ENCODE results near the gene SKI.
A peak's percentile ranks its signal among the peaks of the same experiment; 100 is the strongest.

SKI gene

DNA sequence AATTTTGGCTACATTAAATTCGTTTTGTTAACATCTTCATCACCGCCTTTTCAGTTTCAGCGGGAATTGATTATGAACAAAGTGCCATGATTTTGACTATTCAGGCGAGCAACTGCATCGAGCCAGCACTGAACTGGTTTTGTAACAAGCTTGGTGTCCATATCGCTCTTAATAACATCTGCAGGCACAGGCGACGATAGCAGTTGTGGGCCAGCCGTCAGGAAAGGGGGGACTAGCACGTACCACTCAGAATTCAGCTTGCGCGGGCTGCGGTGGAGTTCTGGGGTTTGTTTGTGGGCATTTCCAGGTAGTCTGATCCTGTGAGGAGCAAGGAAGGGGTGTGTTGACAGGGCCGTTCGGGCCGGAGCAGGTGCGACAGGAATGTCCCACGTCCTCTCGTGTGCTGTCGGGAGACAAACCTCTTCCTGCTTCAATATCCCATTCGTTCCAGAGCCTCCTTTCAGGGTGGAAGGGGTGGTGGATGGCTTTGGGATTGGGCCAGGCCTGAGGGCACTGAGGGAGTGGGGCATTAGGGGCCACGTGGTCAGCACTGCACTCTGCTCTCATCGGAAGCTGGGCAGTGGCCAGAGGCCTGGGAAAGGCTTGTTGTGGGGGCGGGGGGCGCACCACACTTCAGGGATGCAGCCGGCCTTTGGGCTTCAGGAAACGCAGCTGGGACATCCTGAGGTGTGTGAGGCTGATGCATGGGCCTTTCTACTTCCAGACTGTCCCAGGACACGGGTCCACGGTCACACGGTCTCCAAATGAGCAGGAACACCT is 39.1 kb downstream of the SKI start:
- DNase-seq: no peak

GRCh38 chr1:2267862-2268261 is 39.7 kb downstream of the SKI start:
- DNase-seq: no peak

DNA sequence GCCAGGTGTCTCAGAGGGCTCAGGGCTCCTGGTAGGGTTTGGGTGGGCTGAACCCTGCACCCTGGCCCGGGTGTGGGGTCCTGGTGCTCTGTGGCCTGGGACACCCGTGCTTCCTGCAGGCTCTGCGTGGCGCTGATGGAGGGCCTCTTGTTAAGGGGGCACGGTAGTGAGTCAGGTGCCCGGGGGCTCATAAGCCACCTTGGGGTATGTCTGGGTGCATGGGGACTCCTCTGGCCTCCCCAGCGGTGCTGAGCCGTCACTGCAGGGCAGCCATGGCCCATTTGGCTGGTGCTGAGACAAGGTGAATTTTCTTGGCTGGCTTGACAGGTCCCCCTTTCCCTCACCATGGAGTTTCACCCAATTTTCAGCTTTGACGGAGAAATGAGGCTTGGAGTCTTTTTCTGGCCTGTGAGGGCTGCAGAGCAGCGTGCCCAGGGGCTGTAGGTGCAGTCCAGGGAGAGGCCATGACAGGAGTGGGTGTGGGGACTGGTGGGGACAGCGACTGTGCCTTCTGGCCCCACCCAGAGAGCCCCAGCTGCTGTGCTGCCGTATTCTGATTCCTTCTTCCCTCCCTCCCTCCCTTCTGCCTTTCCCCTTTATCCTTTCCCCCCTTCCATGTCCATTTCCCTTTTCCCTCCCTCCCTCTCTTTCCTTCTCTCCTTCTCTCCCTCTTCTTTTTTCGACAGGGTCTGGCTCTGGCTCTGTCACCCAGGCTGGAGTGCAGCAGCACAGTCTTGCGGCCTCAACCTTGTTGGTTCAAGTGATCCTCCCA is 40.4 kb downstream of the SKI start:
- no peak for DNase-seq

DNA sequence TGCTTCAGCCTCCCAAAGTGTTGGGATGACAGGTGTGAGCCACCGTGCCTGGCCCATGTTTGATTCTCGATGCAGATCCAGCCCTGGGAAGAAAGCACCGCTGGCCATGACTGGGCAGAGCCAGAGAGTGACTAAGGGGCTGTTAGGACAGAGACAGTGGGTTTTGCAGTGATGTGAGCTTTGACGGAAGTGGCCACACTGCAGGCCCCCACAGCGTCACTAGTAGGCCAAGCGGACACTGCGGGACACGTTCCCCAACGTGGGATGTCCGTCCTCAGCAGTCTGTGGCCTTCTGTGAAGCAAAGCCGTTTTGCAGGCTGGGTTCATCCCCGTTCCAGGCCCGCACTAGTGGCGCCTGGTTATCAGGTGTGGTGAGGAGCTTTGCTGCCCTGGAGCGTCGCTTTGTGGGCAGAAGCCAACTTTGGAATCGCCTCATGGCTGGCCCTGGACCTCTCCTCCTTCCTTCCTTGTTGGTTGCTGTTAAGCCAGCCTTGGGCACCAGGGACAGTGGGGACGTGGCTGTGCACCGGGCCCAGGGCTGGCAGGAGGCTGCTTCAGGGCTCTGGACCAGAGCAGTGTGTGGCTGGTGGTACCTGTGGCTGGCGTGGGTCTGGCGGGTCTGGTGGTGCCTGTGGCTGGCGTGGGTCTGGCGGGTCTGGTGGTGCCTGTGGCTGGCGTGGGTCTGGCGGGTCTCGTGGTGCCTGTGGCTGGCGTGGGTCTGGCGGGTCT is 41.2 kb downstream of the SKI start:
- DNase-seq: no peak

- no peak for DNase-seq
These were observed 41.8 kb downstream of the SKI start for GRCh38 chr1:2269922-2270259.

DNA sequence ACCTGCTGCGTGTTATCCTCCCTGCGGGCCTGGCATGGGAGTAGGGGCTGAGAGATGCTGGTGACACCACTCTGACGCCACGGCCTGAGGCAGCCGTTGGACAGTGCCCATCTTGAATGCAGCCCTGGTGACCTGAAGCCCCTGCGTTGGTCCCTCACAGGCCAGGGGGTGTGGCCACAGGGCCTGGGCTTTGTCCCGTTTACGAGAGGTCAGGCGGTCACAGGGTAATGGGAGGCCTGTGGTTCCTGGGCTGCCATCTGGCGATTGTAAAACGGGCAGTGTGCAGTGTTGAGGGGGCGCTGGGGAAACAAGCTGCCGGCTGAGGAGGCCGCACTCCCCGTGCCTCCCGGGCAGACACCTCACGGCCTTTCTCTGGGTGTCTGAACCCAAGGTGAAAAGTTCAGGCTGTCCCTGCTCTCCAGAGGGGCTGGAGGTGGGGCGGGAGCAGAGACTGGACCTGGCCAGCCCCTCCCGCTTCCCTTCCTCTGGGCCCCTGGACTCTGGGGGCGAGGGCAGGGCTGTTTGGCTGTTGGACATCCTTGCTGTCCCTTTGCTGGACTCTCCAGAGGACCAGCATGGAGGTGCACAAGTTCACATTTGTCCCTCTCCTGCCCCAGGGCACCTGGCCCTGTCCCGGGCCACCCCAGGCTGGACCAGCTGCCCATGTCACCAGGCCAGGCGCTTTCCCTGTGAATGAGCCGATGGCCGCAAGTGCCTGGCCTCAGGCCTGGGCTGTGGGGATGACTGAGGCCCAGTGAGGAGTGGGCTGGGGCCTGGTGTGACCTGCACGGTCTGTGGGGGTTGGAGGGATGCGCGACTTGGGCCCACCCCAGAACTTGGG is 42.4 kb downstream of the SKI start:
- no peak for DNase-seq

- DNase-seq: no peak
These were observed 43.1 kb downstream of the SKI start for GRCh38 chr1:2271211-2271721.

- no peak for DNase-seq
These were observed 43.9 kb downstream of the SKI start for GRCh38 chr1:2271841-2272655.

- DNase-seq: no peak
These were observed 44.7 kb downstream of the SKI start for GRCh38 chr1:2272686-2273400.

DNA sequence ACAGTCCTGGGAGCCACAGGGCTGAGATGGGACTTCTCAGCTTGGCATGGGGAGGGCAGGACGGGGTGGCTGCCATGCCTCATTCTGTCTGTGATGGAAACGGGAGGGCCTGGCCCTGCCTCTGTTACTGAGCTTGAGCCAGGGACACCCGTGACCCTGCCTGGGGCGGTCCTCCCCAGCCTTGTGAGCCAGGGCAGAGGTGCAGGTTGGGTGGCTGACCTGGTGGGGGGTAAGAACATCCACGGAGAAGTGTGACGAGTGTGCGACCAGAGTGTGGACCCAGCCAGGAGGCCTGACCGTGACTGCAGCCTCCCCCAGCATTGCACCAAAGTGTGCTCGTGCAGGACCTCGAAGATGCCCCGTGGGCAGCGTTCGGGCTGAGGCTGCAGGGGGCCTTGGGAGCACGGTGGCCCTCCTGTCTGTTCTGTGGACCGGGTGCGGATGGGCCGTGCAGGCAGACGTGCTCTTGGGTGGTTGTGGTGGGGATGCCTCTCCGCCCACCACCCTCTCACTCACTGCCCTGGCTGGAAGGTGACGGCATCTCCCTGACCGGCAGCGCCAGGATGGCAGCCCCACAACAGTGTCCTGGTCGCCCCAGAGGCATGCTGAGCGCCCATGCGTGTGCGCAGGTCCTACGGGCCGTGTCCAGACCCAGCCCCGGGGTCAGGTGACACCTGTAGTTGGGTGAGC is 45.4 kb downstream of the SKI start:
- no peak for DNase-seq

DNA sequence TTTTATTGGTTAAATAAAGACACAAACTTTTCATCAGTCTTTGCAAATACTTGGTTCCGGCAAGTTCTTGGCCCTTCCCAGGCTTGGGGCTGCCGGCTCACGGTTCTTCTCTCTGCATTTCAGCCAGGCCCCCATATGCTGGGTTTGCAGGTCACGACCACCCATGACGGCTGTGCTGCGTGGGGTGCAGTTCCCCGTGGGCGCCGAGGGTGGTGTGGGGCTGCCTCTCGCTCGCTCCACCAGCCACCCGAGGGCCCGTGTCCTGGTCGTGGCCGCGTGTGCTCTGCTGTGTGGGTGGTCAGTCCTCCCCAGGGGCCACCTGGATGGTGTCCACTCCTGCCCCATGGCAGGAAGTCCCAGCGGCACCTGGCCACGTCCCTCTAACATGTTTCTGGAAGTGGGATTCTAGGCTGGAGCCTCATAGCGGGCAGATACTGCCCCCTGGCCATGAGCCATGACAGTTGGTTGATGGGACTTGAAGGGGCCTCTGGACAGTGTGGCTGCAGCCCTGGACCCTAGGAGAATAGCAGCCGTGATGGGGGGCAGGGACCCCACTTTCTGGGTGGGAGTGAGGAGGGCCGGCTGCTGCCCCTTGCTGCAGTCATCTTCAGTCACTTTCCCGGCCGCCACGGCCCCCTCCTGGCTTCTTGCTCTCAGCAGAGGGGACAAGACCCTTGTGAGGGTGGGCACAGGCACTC is 46.3 kb downstream of the SKI start:
- no peak for DNase-seq

DNA sequence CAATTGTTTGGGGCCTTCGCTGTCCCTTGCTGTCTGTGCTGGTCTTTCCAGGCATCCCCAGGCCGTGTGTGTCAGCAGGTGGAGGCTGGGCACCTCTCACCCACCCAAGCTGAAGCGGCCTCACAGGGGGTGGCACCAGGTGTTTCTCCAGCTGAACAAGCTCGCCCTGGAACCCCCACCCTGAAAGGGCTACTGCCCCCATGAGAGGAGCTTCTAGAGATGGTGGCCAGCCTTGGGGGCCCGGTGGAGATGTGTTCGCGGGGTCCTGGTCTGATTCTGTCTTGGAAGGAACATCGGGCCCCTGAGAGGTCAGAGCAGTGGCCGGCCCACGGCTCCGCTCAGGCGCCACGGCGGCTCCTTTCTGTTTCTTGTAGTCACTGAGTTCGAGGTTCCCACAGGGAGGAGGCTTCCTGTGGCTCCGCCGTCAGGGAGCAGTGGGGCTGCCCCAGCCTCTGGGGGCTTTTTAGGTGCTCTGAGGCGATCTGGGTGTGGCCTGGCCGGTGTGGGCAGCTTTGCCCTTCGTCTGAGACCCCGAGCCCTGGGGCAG is 46.9 kb downstream of the SKI start:
- DNase-seq: no peak

DNA sequence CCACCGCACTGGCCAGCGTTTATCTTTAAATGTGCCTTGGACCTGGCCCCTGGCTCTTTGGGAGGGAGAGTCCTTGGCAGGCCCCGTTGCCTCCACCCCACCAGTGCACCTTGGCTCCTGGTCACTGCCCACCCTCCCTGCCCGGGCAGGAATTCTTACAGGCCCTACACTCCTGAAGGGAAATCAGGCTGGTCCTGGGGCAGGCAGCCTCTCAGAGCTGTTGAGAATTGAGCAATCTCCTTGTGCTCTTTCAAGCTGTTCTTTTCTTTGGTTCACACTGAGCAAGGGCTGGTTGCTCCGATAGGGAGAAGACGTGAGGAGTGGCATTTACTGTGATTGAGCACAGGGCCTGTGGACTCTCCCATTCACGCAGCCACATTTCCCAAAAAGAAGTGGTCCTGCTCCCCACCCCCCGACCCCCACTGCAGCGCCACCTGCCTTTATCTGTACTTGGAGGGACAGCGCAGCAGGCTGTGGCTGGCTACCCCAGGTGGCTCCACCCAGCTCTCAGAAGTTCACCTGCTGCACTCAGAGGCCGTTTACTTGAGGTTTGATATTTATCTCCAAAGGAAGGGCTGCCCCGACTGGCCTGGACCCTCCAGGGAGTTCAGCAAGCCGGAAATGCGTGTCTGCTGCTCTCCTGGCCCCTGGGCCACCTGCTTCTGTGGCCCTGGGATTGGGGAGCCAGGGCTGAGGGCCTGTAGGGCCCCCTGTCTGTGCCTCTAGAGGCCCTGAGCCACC is 47.8 kb downstream of the SKI start:
- peak; percentile 81 for DNase-seq

DNA sequence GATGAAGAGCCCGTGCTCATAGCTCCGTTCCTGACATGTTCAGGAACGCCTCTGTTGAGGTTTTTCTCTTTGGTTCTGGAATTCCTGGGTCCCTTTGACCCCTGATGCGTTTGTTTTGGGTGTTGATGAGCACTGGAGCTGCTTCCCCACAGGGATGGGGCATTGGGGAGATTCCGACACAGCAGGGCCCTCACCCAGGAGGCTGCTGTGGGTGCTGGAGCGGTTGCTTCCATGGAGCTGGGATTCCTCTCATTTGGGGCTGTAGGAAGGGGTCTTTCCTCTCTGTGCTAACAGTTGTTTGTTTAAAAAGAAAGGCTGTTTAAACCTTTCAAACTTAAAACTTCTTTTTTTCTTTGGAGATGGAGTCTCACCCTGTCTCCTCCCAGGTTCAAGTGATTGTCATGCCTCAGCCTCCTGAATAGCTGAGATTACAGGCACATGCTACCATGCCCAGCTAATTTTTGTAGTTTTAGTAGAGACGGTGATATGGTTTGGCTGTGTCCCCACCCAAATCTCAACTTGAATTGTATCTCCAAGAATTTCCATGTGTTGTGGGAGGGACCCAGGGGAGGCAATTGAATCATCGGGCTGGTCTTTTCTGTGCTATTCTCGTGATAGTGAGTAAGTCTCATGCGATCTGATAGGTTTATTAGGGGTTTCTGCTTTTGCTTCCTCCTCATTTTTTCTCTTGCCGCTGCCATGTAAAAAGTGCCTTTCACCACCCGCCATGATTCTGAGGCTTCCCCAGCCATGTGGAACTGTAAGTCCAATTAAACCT is 48.9 kb downstream of the SKI start:
- DNase-seq: no peak

- DNase-seq: peak; percentile 64
These were observed 49.8 kb downstream of the SKI start for GRCh38 chr1:2277741-2278488.

DNA sequence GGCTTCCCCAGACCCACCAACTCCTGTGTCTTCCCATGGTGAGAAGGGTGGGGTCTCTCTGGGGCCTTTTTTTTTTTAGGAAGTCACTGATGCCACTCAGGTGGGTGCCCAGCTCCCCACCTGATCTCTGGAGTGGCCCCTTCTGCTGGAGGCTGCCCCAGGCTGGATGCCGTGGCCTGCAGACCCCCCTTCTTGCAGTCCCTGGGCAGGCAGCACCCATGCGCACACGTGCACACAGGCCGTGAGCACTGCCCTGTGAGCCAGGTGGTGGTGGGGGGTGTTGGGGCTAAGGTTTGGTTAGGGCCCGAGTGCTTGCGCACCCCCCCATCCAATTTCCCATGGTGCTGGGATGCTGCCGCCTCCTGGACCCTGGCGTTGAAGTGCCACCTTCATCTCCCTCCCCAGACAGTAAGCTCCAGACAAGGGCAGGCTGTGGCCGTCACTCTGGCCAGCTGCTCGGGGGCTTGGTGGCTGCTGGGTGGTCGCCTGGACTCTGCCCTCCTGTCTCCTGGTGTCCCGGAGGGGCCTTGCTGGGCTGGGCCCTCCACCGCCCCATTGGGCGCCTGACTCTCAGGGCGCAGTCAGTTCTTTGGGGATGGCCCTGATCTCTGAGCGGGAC is 50.6 kb downstream of the SKI start:
- DNase-seq: no peak

DNA sequence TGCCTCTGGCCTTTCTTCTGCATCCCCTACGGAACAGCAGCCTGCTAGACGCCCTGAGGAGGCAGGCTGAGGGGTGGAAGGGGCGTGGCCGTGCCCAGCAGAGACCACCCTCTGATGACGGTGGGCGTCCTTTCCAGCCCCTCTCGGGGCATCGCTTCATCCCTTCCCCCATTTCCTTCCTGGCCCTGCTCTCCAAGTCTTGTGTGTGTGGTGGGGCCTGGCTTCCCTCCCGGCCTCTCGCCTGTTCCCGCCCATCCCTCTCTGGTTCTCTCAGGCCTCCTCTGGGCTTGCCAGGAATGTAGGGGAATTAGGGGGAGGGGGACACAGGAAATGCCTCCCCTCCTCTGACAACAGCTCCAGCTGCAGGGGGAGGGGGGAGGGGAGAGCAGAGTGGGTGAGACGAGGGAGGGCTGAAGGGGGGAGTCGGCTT is 51.1 kb downstream of the SKI start:
- peak; percentile 26 for DNase-seq

Measured in hematopoietic multipotent progenitor cell treated with erythropoietin and hydrocortisone succinate and interleukin-3 and kit ligand, for 6 days (in vitro differentiated cells).